Myocyte (in vitro differentiated cells): Measurements from ENCODE around the gene CRNKL1. TPM values are rescaled to one million over a fixed set of nuclear protein-coding genes. Genes with fewer than 3 reads are reported as not detected.
A peak's percentile ranks its signal among the peaks of the same experiment; 100 is the strongest.

ENCODE experiments used
- DNase-seq: peaks from one replicate; pipeline ENCODE4 v3.0.0-alpha.2; 2012; ENCODE audit warnings: low read depth
- total RNA-seq: library from RNA; depleted of rRNA; stranded (reverse); fragments of >200 nt; gene quantifications from 2 replicates; pipeline ENCODE4 v1.2.3, GENCODE V29; 2014

Gene CRNKL1
- total RNA-seq, 1 donor from 2014 or later: 33.6 TPM

DNA sequence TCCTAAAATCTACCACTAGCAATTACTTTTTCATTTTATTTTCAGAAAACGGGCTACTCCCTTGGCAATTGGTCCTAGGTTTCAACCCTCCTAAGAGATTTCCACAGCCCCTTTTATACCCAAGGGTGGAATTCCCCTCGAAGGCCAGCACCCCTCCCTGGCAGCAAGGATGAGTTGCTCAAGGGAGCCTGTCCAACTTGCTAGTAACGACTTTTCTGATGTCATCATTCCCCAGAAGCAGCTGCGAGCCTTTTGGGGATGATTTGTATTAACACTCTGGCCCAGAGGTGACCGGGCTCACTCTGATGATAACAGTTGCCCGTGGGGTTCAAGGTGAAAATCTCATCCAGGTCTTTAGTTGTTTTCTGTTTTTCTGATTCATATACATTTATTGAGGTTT lies 65.8 kb downstream of the CRNKL1 start:
- DNase-seq: peak; percentile 78

Other genes starting within 250 kb of the CRNKL1 start
- gene NAA20, start 35.1 kb downstream of the CRNKL1 start, total RNA-seq: 42.2 and 62.3 TPM in 2 replicates
- 0.83 and 2.1 TPM in 2 replicates for gene CFAP61, start 66 bp upstream of the CRNKL1 start, total RNA-seq